ENCODE measurements around the gene MLST8.

Gene MLST8

GRCh38 chr16:2176047-2176446 lies 29.2 kb upstream of the MLST8 start:
- H3K79me2 ChIP-seq (ENCODE audit: insufficient read depth, low read length) = no peaks in the 10 kb centered on the region
- H3K4me2 ChIP-seq (ENCODE audit: low read length) = no peak overlapping the region
- no peaks in the 10 kb centered on the region for H3K4me1 ChIP-seq (ENCODE audit: insufficient read depth, low read length, severe bottlenecking)
- no peaks in the 10 kb centered on the region for H3K9me2 ChIP-seq (ENCODE audit: low read depth, low read length)
- TF ChIP-seq EZH2 (IDR thresholded peaks at IDR 0.05; ENCODE audit: borderline replicate concordance, low read length) (no peak), CTCF (IDR thresholded peaks at IDR 0.05; ENCODE audit: low read length) (no peak)
- no peaks in the 10 kb centered on the region for H3K9me3 ChIP-seq (ENCODE audit: low read length)
- no peak overlapping the region for H3K4me3 ChIP-seq (ENCODE audit: low read depth, low read length, poor library complexity, severe bottlenecking)
- H3K27ac ChIP-seq (ENCODE audit: low read depth, low read length, poor library complexity, severe bottlenecking) = no peak overlapping the region
- no peaks in the 10 kb centered on the region for H3F3A ChIP-seq (ENCODE audit: insufficient read depth, low read length)
- no peak overlapping the region for H2AFZ ChIP-seq (ENCODE audit: low read length)
- no peaks in the 10 kb centered on the region for H4K20me1 ChIP-seq (ENCODE audit: insufficient read depth, low read length)
- H3K9ac ChIP-seq (ENCODE audit: low read length) = no peak overlapping the region
- H3K27me3 ChIP-seq (ENCODE audit: insufficient read depth, low read length) = no peaks in the 10 kb centered on the region
- H3K36me3 ChIP-seq (ENCODE audit: insufficient read depth, low read length) = peaks cover 47% of the 10 kb centered on the region

GRCh38 chr16:2177101-2177500 lies 28.2 kb upstream of the MLST8 start:
- no peaks in the 10 kb centered on the region for H3F3A ChIP-seq (ENCODE audit: insufficient read depth, low read length)
- no peak overlapping the region for H3K27ac ChIP-seq (ENCODE audit: low read depth, low read length, poor library complexity, severe bottlenecking)
- peaks cover 47% of the 10 kb centered on the region for H3K36me3 ChIP-seq (ENCODE audit: insufficient read depth, low read length)
- H4K20me1 ChIP-seq (ENCODE audit: insufficient read depth, low read length) = no peaks in the 10 kb centered on the region
- no peaks in the 10 kb centered on the region for H3K9me3 ChIP-seq (ENCODE audit: low read length)
- no peak overlapping the region for H3K4me2 ChIP-seq (ENCODE audit: low read length)
- no peaks in the 10 kb centered on the region for H3K4me1 ChIP-seq (ENCODE audit: insufficient read depth, low read length, severe bottlenecking)
- no peaks in the 10 kb centered on the region for H3K27me3 ChIP-seq (ENCODE audit: insufficient read depth, low read length)
- no peaks in the 10 kb centered on the region for H3K79me2 ChIP-seq (ENCODE audit: insufficient read depth, low read length)
- TF ChIP-seq CTCF (IDR thresholded peaks at IDR 0.05; ENCODE audit: low read length) (no peak), EZH2 (IDR thresholded peaks at IDR 0.05; ENCODE audit: borderline replicate concordance, low read length) (no peak)
- H2AFZ ChIP-seq (ENCODE audit: low read length) = no peak overlapping the region
- H3K9ac ChIP-seq (ENCODE audit: low read length) = no peak overlapping the region
- no peaks in the 10 kb centered on the region for H3K9me2 ChIP-seq (ENCODE audit: low read depth, low read length)
- no peak overlapping the region for H3K4me3 ChIP-seq (ENCODE audit: low read depth, low read length, poor library complexity, severe bottlenecking)

DNA sequence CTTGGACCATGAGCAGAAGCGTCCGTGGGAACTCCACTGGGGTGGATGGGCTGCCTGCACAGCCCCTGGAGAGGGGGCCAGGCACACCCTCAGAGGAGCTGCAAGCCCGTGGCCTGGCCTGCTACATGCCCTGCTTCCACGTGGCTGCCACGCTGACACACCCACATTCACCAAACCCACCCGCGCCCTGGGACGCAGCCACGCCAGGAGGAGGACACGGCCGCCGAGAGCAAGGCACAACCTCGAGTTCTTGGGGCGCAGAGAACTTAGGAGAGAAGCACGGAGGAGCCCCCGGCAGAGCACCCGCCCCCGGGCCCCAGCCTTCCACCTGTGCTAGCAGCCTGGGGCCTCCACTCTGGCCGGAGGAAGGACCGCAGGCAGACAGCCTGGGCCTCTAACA lies 27.7 kb upstream of the MLST8 start:
- no peaks in the 10 kb centered on the region for H3F3A ChIP-seq (ENCODE audit: insufficient read depth, low read length)
- H3K4me3 ChIP-seq (ENCODE audit: low read depth, low read length, poor library complexity, severe bottlenecking) = no peak overlapping the region
- H2AFZ ChIP-seq (ENCODE audit: low read length) = no peak overlapping the region
- no peak overlapping the region for H3K4me2 ChIP-seq (ENCODE audit: low read length)
- no peaks in the 10 kb centered on the region for H3K9me3 ChIP-seq (ENCODE audit: low read length)
- H3K27ac ChIP-seq (ENCODE audit: low read depth, low read length, poor library complexity, severe bottlenecking) = no peak overlapping the region
- no peak overlapping the region for H3K9ac ChIP-seq (ENCODE audit: low read length)
- no peaks in the 10 kb centered on the region for H3K9me2 ChIP-seq (ENCODE audit: low read depth, low read length)
- H3K36me3 ChIP-seq (ENCODE audit: insufficient read depth, low read length) = peaks cover 47% of the 10 kb centered on the region
- H3K79me2 ChIP-seq (ENCODE audit: insufficient read depth, low read length) = no peaks in the 10 kb centered on the region
- H3K27me3 ChIP-seq (ENCODE audit: insufficient read depth, low read length) = no peaks in the 10 kb centered on the region
- TF ChIP-seq CTCF (IDR thresholded peaks at IDR 0.05; ENCODE audit: low read length) (no peak), EZH2 (IDR thresholded peaks at IDR 0.05; ENCODE audit: borderline replicate concordance, low read length) (no peak)
- H4K20me1 ChIP-seq (ENCODE audit: insufficient read depth, low read length) = no peaks in the 10 kb centered on the region
- no peaks in the 10 kb centered on the region for H3K4me1 ChIP-seq (ENCODE audit: insufficient read depth, low read length, severe bottlenecking)

Measured in OCI-LY1 (cell line).